ENCODE measurements around the gene NR6A1. TPM values are rescaled to one million over a fixed set of nuclear protein-coding genes. Genes with fewer than 3 reads are reported as not detected.
A peak's percentile ranks its signal among the peaks of the same experiment; 100 is the strongest.

The NR6A1 gene
- total RNA-seq, 1 experiment from 2014 or later = 99.3 TPM

GRCh38 chr9:124810663-124811355 is 39.7 kb upstream of the NR6A1 start:
- Histone ChIP-seq H3T11ph (ENCODE audit: low read length) (no peak overlapping the region), H2BK12ac (ENCODE audit: insufficient read length, low read depth, low read length) (peak overlapping the region; percentile 29), H3K4me2 (ENCODE audit: insufficient read depth, insufficient read length, low read length) (no peak overlapping the region), H2AFZ (ENCODE audit: low read length) (no peak overlapping the region), H4K20me1 (ENCODE audit: control insufficient read depth, insufficient read depth, insufficient read length) (no peaks in the 10 kb centered on the region), H3K9ac (ENCODE audit: extremely low read depth, insufficient read length, low read length) (no peak overlapping the region), H2BK5ac (ENCODE audit: insufficient read length, low read length) (no peak overlapping the region), H3K18ac (ENCODE audit: insufficient read length, low read depth, low read length) (peak overlapping the region; percentile 86), H3K4ac (ENCODE audit: low read depth, low read length) (peak overlapping the region; percentile 67; the same call in 1 of the 2 replicates), H2AK5ac (ENCODE audit: insufficient read length, low read length) (no peak overlapping the region), H3K23me2 (ENCODE audit: insufficient read length, low read depth, low read length, poor library complexity, severe bottlenecking) (no peaks in the 10 kb centered on the region), H3K56ac (ENCODE audit: insufficient read length, low read depth, low read length) (no peak overlapping the region), H3K79me1 (ENCODE audit: insufficient read depth, low read depth, low read length, poor library complexity, severe bottlenecking) (no peaks in the 10 kb centered on the region), H3K9me3 (ENCODE audit: control insufficient read depth, low read depth, low read length) (no peaks in the 10 kb centered on the region), H3K4me1 (ENCODE audit: insufficient read depth, low read length) (peaks cover 3% of the 10 kb centered on the region; the same call in 1 of the 2 replicates), H3K23ac (ENCODE audit: insufficient read length, low read depth, low read length) (no peak overlapping the region), H3K27ac (ENCODE audit: insufficient read length, low read depth, low read length) (no peak overlapping the region), H3K27me3 (ENCODE audit: insufficient read depth, low read length) (no peaks in the 10 kb centered on the region), H3K79me2 (ENCODE audit: insufficient read depth, low read length) (no peaks in the 10 kb centered on the region), H2BK120ac (ENCODE audit: low read depth, low read length, poor library complexity, severe bottlenecking) (no peak overlapping the region), H4K8ac (replicated peaks; ENCODE audit: insufficient read length, low read depth, low read length) (no peak overlapping the region), H3K14ac (ENCODE audit: insufficient read depth, low read length) (peak overlapping the region; percentile 66), H4K5ac (ENCODE audit: insufficient read length, low read depth, low read length) (no peak overlapping the region), H4K91ac (ENCODE audit: insufficient read length, low read depth, low read length) (peak overlapping the region; percentile 85), H2BK15ac (ENCODE audit: low read depth, low read length) (no peak overlapping the region), H2BK20ac (ENCODE audit: low read depth, low read length, poor library complexity, severe bottlenecking) (no peak overlapping the region)
- Mint-ChIP-seq H3K27ac (peak overlapping the region; percentile 89 to 98 (median 94); a peak in 6 of 7 replicates), H3K27me3 (ENCODE audit: low read depth) (no peaks in the 10 kb centered on the region), H3K4me1 (peaks cover 37 to 47% of the 10 kb centered on the region in 2 experiments), H3K36me3 (ENCODE audit: insufficient read depth in 1 of 3, low read depth in 3 of 3) (no peaks in the 10 kb centered on the region; a peak in 1 of 7 replicates), H3K9me3 (no peaks in the 10 kb centered on the region), H3K4me3 (no peak overlapping the region; a peak in 1 of 5 replicates)
- peak; percentile 94 for DNase-seq
- TF ChIP-seq CTCF (conservative IDR thresholded peaks at IDR 0.05) = no peak
- WGBS (ENCODE audit: extremely low coverage, insufficient read length, low lambda C conversion rate) = no CpG with 5 or more reads among the region's 12 CpGs

All from H9 (cell line).